Transverse colon (tissue), 4 donors: ENCODE measurements around the gene OXNAD1. TPM values are rescaled to one million over a fixed set of nuclear protein-coding genes. Genes with fewer than 3 reads are reported as not detected.
"Not testable (repeated sequence)": the region's sequence is repeated elsewhere in the genome, so short reads cannot be mapped to it uniquely, and the experiment has no call there.

Experiments used
- DNase-seq: peaks from one replicate; pipeline ENCODE4 v3.0.0-alpha.2; 2019
- H3K27ac ChIP-seq, 4 donors: fragments of 200-600 bp; sonication (generic); 2 replicates each; pipeline ENCODE4 v1.5.1; 2016 to 2018; ENCODE audit warnings: inconsistent platforms in 4 of 4
- H3K27me3 ChIP-seq: fragments of 200-600 bp; sonication (generic); 2 replicates; pipeline ENCODE4 v1.5.1; 2017; ENCODE audit warnings: inconsistent platforms
- H3K36me3 ChIP-seq, 4 donors: fragments of 200-600 bp; sonication (generic); 2 replicates each; pipeline ENCODE4 v1.5.1; 2017 to 2019; ENCODE audit warnings: inconsistent platforms in 4 of 4
- H3K4me1 ChIP-seq, 4 donors: fragments of 200-600 bp; sonication (generic); 2 replicates each; pipeline ENCODE4 v1.5.1; 2017 to 2020; ENCODE audit warnings: inconsistent platforms in 4 of 4
- H3K4me3 ChIP-seq, 4 donors: fragments of 200-600 bp; sonication (generic); 1 replicate in 1 of 4; 2 replicates in 3 of 4; pipeline versions ENCODE4 v1.5.1 to v1.6.1; 2017 to 2019; ENCODE audit warnings: inconsistent platforms in 4 of 4
- H3K9me3 ChIP-seq, 2 donors: fragments of 200-600 bp; sonication (generic); 2 replicates each; pipeline ENCODE4 v1.5.1; 2017 to 2019; ENCODE audit warnings: inconsistent platforms in 2 of 2
- EP300 ChIP-seq: sonication (generic); formaldehyde crosslinking; IDR thresholded peaks from one replicate; pipeline ENCODE4 v1.6.1; 2017; ENCODE audit warnings: antibody characterized with exemption, low read depth
- POLR2A ChIP-seq: fragments of 450-650 bp; IDR thresholded peaks from one replicate; pipeline ENCODE4 v1.6.1; 2016; ENCODE audit warnings: antibody characterized with exemption, mild to moderate bottlenecking, moderate library complexity
- POLR2AphosphoS5 ChIP-seq, 3 donors: sonication (generic); formaldehyde crosslinking; IDR thresholded peaks; one replicate each; pipeline ENCODE4 v1.6.1; 2016; ENCODE audit warnings: antibody characterized with exemption in 3 of 3
- WGBS, 2 donors: methylation state at CpG; one replicate each; pipeline ENCODE4 v1.1.5; 2018; ENCODE audit warnings: low coverage in 1 of 2; 5-methylcytosine and 5-hydroxymethylcytosine counted together
- in situ Hi-C, 4 donors: fragments of 200-750 bp; cut with MboI; loops; one replicate each; pipeline versions ENCODE4 v1.15.0 to v1.15.1; 2017; ENCODE audit warnings: low sequenced_read_pairs in 3 of 4, low pct_ligation_motif_present in 1 of 4, low pct_unique_long_range_greater_than_20kb in 1 of 4
- intact Hi-C: fragments of 100-400 bp; cut with DNase I; formaldehyde crosslinking; loops from one replicate; pipeline ENCODE4 v1.15.1; 2023; ENCODE audit warnings: low total_unique reads
- total RNA-seq, 4 donors: library from RNA; depleted of rRNA; stranded (reverse); fragments of >200 nt; gene quantifications; one replicate each; pipeline ENCODE4 v1.1.0, GENCODE V29; 2016
- TF ChIP-seq, protein P1 (sequence below), 5 experiments: fragments of 200-600 bp in 3 of 5; fragments of 450-650 bp in 2 of 5; sonication (generic) in 3 of 5; IDR thresholded peaks; 1 replicate in 2 of 5; 2 replicates in 3 of 5; pipeline ENCODE4 v1.5.1; 2016 to 2017; ENCODE audit warnings: antibody characterized with exemption in 5 of 5, inconsistent platforms in 3 of 5, mild to moderate bottlenecking in 2 of 5, moderate library complexity in 1 of 5

OXNAD1 gene
- total RNA-seq, 4 donors from 2014 or later = 20.6 to 91.1 (median 40.0) TPM

GRCh38 chr3:16305111-16305541, 40.1 kb downstream of the OXNAD1 start:
- peaks cover 0 to 18% (median 6%) of the 10 kb centered on the region in 4 donors for H3K36me3 ChIP-seq
- no peak overlapping the region for H3K27ac ChIP-seq
- H3K27me3 ChIP-seq = no peaks in the 10 kb centered on the region
- no peaks in the 10 kb centered on the region for H3K9me3 ChIP-seq
- intact Hi-C loops (no loop called here), in situ Hi-C loops (no loop called here)
- no peak for TF ChIP-seq POLR2AphosphoS5 (IDR thresholded peaks at IDR 0.05)
- TF ChIP-seq POLR2A = no peak
- TF ChIP-seq, protein P1, sequence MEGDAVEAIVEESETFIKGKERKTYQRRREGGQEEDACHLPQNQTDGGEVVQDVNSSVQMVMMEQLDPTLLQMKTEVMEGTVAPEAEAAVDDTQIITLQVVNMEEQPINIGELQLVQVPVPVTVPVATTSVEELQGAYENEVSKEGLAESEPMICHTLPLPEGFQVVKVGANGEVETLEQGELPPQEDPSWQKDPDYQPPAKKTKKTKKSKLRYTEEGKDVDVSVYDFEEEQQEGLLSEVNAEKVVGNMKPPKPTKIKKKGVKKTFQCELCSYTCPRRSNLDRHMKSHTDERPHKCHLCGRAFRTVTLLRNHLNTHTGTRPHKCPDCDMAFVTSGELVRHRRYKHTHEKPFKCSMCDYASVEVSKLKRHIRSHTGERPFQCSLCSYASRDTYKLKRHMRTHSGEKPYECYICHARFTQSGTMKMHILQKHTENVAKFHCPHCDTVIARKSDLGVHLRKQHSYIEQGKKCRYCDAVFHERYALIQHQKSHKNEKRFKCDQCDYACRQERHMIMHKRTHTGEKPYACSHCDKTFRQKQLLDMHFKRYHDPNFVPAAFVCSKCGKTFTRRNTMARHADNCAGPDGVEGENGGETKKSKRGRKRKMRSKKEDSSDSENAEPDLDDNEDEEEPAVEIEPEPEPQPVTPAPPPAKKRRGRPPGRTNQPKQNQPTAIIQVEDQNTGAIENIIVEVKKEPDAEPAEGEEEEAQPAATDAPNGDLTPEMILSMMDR (IDR thresholded peaks at IDR 0.05) = no peak
- no peak for TF ChIP-seq EP300
- DNase-seq = no peak
- 81% methylated on average over 7 of the region's 7 CpGs; no CpG with 5 or more reads in 1 of the 2 donors for WGBS, 2 donors
- H3K4me1 ChIP-seq = no peaks in the 10 kb centered on the region
- H3K4me3 ChIP-seq = no peak overlapping the region

GRCh38 chr3:16307832-16308531, 43.0 kb downstream of the OXNAD1 start:
- Histone ChIP-seq H3K27ac (no peak overlapping the region), H3K27me3 (no peaks in the 10 kb centered on the region), H3K9me3 (no peaks in the 10 kb centered on the region), H3K4me3 (no peak overlapping the region), H3K36me3 (peaks cover 0 to 8% (median 4%) of the 10 kb centered on the region in 4 donors), H3K4me1 (peaks cover 0 to 5% (median 0%) of the 10 kb centered on the region in 4 donors)
- 83% methylated on average over 5 of the region's 5 CpGs for WGBS, 2 donors
- no peak for TF ChIP-seq POLR2AphosphoS5 (IDR thresholded peaks at IDR 0.05)
- TF ChIP-seq EP300 = no peak
- no peak for TF ChIP-seq POLR2A
- TF ChIP-seq, protein P1 (IDR thresholded peaks at IDR 0.05) = no peak
- DNase-seq = no peak
- intact Hi-C loops = no loop called here
- in situ Hi-C loops = no loop called here

DNA sequence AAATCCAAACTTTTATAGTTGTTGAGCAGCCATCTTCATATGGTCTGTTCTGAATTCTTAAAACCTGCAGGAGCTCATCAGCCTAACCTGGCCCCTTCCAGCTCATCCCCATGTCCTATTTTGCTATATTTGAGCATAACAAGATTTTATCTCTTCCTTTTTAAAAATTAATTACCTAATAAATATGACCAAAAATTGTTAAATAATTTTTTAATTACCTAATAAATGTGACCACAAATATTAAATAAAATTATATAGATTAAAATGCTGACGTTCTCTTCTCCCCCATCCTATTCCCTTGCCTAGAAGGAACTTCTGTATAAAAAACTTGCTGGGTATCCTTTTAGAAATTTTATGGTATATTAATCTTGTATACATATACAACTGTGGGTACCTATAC, 43.7 kb downstream of the OXNAD1 start:
- in situ Hi-C loops (no loop called here), intact Hi-C loops (no loop called here)
- 82 to 85% methylated on average over 1 of the region's 1 CpG for WGBS, 2 donors
- Histone ChIP-seq H3K9me3 (no peaks in the 10 kb centered on the region), H3K36me3 (peaks cover 0 to 7% (median 2%) of the 10 kb centered on the region in 4 donors), H3K4me1 (peaks cover 0 to 5% (median 0%) of the 10 kb centered on the region in 4 donors), H3K27ac (no peak overlapping the region), H3K27me3 (no peaks in the 10 kb centered on the region), H3K4me3 (no peak overlapping the region)
- no peak for DNase-seq
- TF ChIP-seq, protein P1 (IDR thresholded peaks at IDR 0.05) = no peak
- TF ChIP-seq POLR2A (no peak), POLR2AphosphoS5 (IDR thresholded peaks at IDR 0.05) (no peak)

GRCh38 chr3:16309558-16309957, 44.5 kb downstream of the OXNAD1 start:
- Histone ChIP-seq H3K36me3 (peaks cover 0 to 7% (median 2%) of the 10 kb centered on the region in 4 donors), H3K27ac (no peak overlapping the region), H3K9me3 (no peaks in the 10 kb centered on the region), H3K4me1 (peaks cover 0 to 5% (median 0%) of the 10 kb centered on the region in 4 donors), H3K27me3 (no peaks in the 10 kb centered on the region), H3K4me3 (no peak overlapping the region)
- TF ChIP-seq EP300 (no peak), POLR2A (no peak), POLR2AphosphoS5 (IDR thresholded peaks at IDR 0.05) (no peak)
- TF ChIP-seq, protein P1 (IDR thresholded peaks at IDR 0.05) = no peak
- in situ Hi-C loops (no loop called here), intact Hi-C loops (no loop called here)
- no peak for DNase-seq
- 72 to 83% methylated on average over 1 to 2 of the region's 2 CpGs for WGBS, 2 donors

DNA sequence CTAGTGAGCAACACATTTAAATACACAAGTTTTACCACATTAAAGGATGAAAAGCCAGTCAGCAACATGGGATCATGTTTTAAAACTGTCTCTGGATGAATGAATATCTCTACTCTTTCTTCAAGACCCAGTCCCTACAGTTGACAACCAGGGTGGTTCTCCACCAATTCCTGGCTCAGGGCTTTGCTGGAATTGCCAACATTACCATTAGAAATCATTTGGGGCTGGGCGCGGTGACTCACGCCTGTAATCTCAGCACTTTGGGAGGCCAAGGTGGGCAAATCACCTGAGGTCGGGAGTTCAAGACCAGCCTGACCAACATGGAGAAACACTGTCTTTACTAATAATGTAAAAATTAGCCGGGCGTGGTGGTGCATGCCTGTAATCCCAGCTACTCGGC, 45.5 kb downstream of the OXNAD1 start:
- H3K27ac ChIP-seq, H3K36me3 ChIP-seq, in situ Hi-C loops, H3K9me3 ChIP-seq, H3K4me3 ChIP-seq, DNase-seq, H3K4me1 ChIP-seq, H3K27me3 ChIP-seq, intact Hi-C loops: not testable (repeated sequence)
- 91 to 95% methylated on average over 3 to 7 of the region's 7 CpGs for WGBS, 2 donors
